T47D (cell line): ENCODE data around the gene EVL.

Source experiments
- DNase-seq, 2 experiments: peaks; one replicate each; pipeline versions ENCODE4 v3.0.0 to v3.0.0-alpha.2; 2011 to 2012; ENCODE audit warnings: low read depth in 1 of 2, low spot score in 1 of 2
- JUND ChIP-seq: IDR thresholded peaks from 2 replicates; pipeline ENCODE4 v1.6.1; 2012; ENCODE audit warnings: low read depth
- in situ Hi-C: cut with HindIII; loops from 2 replicates; pipeline ENCODE4 v1.10.0; 2016; ENCODE audit warnings: low sequenced_read_pairs, low pct_unique_long_range_greater_than_20kb

Gene EVL

DNA sequence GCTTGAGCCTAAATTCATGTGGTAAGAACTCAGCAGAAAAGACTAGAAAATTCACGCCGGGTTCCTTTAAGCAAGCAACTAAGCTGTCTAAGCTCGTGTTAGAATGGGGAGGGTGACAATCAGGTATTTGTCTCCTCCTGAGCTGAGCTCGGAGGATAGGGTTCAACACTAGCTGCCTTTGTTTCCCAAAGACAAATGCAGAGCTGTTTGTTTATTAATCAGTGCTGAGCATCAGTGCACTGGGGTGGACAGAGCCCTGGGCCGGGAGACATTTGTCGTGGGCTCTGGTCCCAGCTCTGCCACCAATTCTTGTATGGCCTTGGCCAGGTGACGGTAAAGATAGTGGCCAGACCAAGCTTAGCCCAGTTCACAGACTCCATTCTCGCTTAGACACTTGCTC is 50.5 kb downstream of the EVL start:
- in situ Hi-C loops, result no loop called here
- TF ChIP-seq JUND, result no peak
- no peak for DNase-seq

DNA sequence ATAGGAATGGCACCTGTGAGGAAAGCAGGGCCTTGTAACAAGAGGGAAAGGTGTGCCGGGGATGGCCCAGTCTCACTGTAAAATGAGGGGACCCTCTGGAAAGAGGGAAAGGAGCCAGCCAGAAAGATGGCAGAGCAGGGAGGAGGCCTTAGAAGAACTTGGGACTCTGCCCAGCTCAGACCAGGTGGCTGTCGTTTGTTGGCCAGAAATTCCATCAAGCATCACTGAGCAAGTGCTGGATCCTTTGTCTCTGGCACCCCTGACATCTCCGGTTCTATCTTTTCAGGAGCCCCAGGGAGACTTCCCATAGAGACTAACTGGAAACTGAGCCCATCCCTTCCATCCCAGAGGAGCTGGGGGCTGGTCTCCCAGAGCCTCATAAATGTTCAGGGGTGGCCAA is 50.9 kb downstream of the EVL start:
- no peak for TF ChIP-seq JUND
- in situ Hi-C loops, result no loop called here
- no peak for DNase-seq

DNA sequence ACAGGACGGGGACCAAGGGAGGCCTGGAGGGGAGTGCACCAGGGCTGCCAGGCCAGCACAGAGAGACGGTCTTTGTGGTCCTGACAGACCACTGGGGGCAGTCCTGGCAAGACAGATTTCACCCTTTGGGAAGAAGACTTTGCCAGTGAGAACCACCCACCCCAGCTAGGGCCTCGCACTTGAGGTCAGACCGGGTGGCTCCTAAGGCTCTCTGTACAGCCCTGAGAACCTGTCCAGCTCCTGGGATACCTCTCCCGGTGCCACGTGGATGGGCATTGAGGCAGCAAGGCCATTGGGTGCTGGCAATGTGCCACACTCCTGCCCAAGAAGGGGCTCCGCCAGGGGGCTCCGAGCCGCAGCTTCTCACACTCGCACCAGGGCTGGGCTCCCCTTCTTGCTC is 51.8 kb downstream of the EVL start:
- TF ChIP-seq JUND, result no peak
- no peak for DNase-seq
- in situ Hi-C loops, result no loop called here

DNA sequence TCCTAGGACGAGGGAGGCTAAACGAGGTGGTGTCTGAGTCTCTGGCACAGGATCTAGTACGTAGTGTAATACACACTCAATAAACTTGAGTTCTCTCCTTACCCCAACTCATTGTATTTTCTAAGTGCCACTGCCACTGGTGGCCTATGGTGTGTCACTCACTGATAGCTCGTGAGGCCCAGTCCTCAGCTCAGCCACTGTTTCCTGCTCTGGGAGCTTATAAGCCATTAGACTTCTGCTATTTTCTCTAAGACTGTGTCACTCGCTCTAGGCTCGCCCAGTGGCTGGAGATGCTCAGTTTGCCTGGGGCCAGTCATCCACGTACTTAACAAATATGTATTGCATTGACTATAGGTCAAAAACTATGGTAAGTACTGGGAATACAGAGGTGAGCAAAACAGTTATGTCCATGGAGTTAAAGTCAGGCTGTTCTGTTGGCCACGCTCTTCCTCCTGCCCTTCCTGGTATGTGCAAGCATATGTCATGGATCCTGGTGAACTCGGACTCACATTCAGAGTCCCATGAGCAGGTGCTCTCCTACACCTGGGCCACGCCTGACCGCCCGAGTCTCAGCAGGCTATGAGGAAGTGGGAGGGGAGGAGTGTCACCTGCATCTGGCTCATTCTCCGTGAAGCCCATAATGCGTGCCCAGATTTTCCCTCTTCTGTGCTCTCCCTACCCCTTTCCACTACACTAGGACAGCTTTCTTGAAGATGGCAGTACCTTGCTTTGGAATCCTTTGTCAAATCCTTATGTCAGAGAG is 52.6 kb downstream of the EVL start:
- in situ Hi-C loops, result no loop called here
- DNase-seq, result no peak

DNA sequence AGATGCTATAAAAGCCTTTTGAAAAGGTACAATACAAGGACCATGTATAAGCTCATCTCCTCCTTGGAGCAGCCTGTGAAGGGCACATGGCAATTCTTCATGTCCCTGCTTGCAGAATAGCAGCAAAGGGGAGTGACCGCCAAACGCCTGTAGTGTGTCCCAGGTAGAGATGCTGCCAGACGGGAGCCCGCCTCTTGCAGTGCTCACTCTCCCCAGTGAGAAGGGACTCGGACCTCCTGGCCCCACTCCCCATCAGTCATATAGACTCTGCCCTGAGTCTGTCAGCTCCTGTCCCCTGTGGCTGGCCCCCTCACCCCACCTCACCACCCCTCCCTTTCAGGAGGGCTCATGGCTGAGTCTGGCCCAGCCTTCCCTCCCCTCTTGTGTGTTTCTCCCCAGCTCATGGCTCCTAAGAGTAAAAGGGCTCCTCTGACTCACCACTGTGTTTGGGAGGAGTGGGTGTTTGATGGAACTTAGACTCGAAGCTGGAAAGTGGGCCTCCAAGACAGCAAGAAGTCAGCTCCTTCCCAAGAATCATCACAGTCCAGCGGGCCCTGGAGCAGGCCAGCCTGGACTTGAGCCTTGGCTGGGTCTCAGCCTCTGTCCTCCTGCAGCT is 53.3 kb downstream of the EVL start:
- no peak for TF ChIP-seq JUND
- no peak for DNase-seq
- in situ Hi-C loops, result no loop called here

More for the DNA sequence above, 52.6 kb downstream of the EVL start:
- no peak for TF ChIP-seq JUND

DNA sequence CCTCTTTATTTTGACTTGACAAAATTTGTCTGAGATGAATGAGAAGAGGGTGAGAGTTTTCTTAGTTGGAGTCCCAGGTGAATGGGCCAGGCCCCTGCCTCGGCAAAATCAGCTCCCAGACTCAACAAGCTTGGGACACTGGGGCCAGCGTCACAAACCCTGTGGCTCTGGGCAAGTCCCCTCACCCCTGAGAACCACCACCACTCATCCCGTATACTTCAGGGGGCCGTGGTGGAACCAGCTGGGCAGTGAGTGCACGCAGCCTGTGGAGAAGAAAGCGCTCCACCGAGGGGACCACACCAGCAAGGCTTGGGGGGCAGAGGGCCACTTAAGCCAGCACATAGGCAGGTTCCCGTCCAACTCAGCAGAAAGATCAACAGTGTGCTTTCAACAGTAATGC is 54.0 kb downstream of the EVL start:
- DNase-seq, result no peak
- in situ Hi-C loops, result no loop called here
- no peak for TF ChIP-seq JUND

DNA sequence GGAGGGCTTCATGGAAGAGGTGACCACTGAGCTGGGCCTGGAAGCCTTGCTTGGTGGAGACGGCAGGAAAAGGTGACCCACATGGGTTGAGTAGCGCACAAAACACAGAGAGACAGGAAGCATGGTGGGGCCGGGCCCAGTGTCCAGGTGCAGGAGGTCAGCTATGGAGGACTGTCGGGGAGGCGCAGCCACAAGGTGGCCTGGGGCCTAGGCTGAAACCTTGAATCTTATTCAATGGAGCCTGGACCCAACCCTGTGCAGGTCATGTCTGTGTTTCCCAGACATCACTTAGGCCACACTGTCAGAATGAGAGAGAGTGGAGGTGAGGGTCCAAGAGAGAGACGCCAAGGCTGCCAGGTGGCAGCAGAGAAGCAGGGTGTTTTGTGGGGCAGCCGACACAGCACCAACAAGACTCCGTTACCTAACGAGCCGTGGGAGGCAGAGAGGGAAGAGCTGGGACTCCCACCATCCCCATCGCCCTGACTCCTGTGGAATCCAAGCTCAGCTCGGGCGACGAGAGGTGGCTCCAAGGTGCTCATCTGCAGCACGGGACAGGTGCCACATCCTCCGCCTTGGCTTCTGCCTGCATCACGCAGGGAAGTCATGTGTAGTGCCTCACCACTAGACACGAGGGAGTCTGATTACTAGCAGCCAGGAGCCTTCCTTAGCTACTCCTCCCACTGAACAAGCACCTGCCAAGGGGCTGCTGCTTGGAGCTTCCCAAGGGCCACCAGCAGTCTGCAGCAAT is 55.5 kb downstream of the EVL start:
- in situ Hi-C loops, result no loop called here
- TF ChIP-seq JUND, result no peak
- no peak for DNase-seq

DNA sequence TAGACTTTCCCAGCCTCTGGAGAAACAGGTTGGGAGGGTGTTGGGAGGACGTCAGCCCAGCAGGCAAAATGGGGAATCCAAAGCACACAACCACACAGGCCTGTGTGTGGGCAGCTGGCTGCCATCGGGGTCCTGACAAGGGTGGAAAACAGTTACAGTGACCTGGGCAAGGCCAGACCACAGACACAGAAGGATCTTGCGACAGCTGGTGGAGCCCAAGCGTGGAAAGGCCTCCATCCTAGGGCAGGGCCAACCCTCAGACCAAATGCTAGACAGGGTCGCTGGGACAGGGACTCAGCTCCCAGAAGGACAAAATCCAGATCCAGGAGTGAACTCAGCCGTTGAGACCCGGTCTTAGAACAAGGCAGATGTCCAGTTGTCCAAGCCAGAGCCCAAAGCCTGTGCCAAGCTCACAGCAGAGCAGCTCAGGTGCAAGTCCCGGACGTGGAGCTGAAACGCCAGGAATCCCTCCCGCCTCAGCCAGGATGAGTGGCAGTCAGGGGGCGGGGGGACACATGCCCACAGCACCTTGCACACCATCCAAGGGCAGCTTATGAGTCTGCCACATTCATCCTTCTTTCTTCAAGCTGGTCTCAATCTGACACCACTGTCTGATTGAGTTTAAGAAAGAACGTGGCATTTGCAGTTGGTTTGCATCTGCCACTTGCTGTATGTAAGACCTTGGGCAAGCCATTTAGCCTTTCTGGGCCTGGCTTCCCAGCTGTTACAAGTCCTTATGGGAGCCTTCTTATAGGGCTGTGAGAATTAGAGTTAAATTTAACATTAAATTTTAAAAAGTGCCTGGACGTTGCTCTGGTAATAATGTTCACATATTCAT is 56.6 kb downstream of the EVL start:
- in situ Hi-C loops, result no loop called here
- TF ChIP-seq JUND, result no peak
- no peak for DNase-seq

DNA sequence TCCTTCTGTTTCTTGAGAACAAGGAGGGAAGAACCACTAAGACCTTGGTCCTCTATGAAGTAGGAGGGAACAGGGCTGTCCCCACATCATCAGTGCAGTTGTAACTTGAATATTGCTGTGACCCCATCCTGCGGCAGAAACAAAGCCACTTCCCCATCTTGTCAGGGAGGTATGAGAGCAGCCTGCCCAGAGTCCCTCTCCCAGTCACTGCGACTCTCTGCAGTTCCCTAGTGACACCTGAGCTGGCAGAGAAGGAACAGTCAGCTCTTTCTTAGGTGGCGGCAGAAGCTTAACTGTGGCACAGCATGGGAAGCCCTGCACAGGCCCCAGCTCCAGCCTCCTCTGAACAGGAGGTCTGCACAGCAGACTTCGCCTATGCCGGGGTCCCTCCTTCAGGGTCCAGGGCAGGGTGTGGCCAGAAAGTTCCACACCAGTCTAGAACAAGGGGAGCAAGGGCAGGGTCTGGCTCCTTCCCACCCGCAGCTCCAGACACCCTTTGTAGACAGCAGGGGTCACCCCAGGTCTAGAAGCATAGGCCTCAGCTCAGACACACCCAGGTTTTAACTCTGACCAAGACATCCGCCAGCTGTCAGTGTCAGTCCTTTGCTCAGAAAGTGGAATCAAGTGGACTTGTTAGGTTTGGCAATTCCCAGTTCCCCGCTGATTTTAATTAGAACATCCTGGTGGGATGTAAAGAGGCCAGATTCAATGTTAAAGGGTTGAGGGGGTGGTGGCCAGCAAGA is 57.4 kb downstream of the EVL start:
- DNase-seq, result no peak
- in situ Hi-C loops, result no loop called here
- no peak for TF ChIP-seq JUND

DNA sequence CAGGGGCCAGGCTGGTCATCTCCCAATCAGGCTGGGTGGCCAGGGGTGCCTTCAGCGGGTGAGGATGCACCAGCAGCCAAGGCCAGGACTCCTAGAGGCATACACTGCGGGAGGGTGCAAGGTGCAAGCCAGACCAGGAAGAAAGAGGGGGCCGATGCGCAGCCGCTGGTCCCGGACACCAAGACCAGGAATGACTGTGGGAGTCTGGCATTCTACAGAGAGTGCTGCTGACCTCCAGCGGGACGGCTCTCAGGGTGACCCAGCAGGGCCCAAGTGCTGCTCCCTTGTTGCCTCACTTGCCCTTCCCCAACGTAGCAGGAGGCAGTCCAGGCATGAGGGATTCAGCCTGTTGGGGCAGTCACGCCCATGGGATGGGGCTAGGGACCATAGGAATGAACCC is 58.4 kb downstream of the EVL start:
- DNase-seq, result no peak
- in situ Hi-C loops, result no loop called here
- no peak for TF ChIP-seq JUND

DNA sequence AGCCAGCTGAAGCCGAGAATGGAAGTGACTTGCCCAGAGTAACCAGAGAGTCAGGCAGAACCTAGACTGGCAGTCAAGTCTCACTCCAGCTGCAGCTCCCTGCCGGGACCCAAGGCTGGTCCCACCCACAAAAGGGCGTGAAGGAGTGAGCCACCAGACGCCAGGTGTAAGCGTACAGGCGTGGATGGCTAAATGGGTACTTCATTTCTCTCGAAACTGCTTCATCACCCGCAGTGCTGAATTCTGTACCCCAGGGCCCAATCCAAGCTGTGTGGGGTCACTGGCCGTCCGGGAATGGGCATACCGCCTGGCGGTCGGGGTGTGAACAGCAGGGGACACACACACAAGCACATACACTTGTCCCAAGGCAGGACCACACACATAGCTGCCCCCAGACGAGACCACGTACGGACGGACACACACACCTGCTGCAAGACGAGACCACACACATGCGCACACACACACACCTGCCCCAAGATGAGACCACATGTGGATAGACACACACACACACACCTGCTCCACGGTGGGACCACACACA is 59.4 kb downstream of the EVL start:
- no peak for DNase-seq
- TF ChIP-seq JUND, result no peak
- in situ Hi-C loops, result no loop called here

DNA sequence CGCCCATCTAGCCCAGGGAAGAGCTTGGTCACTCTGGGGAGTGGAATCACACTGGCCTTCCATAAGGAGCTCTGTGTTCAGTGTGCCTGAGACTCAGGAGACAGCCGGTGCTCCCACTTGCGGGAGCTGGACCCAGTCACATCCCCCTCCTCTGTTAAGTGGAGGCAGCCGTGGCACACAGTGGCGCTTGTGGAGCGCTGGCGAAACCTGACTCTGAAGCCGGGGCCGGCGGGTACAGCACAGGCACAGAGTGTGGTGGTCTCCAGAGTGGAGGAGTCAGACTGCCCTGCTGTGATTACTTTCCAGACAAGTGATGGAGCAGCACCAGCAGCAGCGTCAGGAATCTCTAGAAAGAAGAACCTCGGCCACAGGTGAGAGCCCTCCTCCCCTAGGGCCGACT is 61.2 kb downstream of the EVL start:
- in situ Hi-C loops, result no loop called here
- no peak for DNase-seq

More for the DNA sequence above, 61.2 kb downstream of the EVL start:
- no peak for TF ChIP-seq JUND
